ENCODE measurements around the gene TMEM97.

- TF ChIP-seq POLR2A (IDR thresholded peaks at IDR 0.05) (no peak), CTCF (IDR thresholded peaks at IDR 0.05) (no peak)
Observed at GRCh38 chr17:28272166-28272565, 46.8 kb upstream of the TMEM97 start.

All from suprapubic skin (tissue), 3 donors.